ENCODE measurements around the gene SEC14L6. TPM values are rescaled to one million over a fixed set of nuclear protein-coding genes. Genes with fewer than 3 reads are reported as not detected.

SEC14L6 gene
- total RNA-seq, 1 donor from 2014 or later = 4.8 TPM

- H3K36me3 Mint-ChIP-seq (ENCODE audit: insufficient read depth) = no peaks in the 10 kb centered on the region
- H3K4me3 Mint-ChIP-seq (ENCODE audit: low read depth) = no peak overlapping the region
- H3K27ac Mint-ChIP-seq = no peak overlapping the region
- no peaks in the 10 kb centered on the region for H3K9me3 Mint-ChIP-seq (ENCODE audit: low read depth)
- H3K4me1 Mint-ChIP-seq (ENCODE audit: low read depth) = no peaks in the 10 kb centered on the region
- peaks cover 11% of the 10 kb centered on the region for H3K27me3 Mint-ChIP-seq
- no peak for TF ChIP-seq CTCF (IDR thresholded peaks at IDR 0.05; ENCODE audit: unreplicated experiment)
- DNase-seq (ENCODE audit: low spot score, unreplicated experiment) = no peak
Measured at GRCh38 chr22:30497466-30498150, 48.9 kb downstream of the SEC14L6 start.

GRCh38 chr22:30495041-30495784, 51.3 kb downstream of the SEC14L6 start:
- no peak overlapping the region for H3K27ac Mint-ChIP-seq
- H3K9me3 Mint-ChIP-seq (ENCODE audit: low read depth) = no peaks in the 10 kb centered on the region
- no peaks in the 10 kb centered on the region for H3K4me1 Mint-ChIP-seq (ENCODE audit: low read depth)
- peaks cover 14% of the 10 kb centered on the region for H3K27me3 Mint-ChIP-seq
- no peak for DNase-seq (ENCODE audit: low spot score, unreplicated experiment)
- TF ChIP-seq CTCF (IDR thresholded peaks at IDR 0.05; ENCODE audit: unreplicated experiment) = no peak
- H3K36me3 Mint-ChIP-seq (ENCODE audit: insufficient read depth) = no peaks in the 10 kb centered on the region
- no peak overlapping the region for H3K4me3 Mint-ChIP-seq (ENCODE audit: low read depth)

GRCh38 chr22:30492144-30492543, 54.4 kb downstream of the SEC14L6 start:
- Mint-ChIP-seq H3K4me1 (ENCODE audit: low read depth) (no peaks in the 10 kb centered on the region), H3K4me3 (ENCODE audit: low read depth) (no peak overlapping the region), H3K27me3 (peaks cover 6% of the 10 kb centered on the region), H3K36me3 (ENCODE audit: insufficient read depth) (no peaks in the 10 kb centered on the region), H3K27ac (no peak overlapping the region), H3K9me3 (ENCODE audit: low read depth) (no peaks in the 10 kb centered on the region)
- no peak for TF ChIP-seq CTCF (IDR thresholded peaks at IDR 0.05; ENCODE audit: unreplicated experiment)
- no peak for DNase-seq (ENCODE audit: low spot score, unreplicated experiment)

GRCh38 chr22:30491381-30491780, 55.2 kb downstream of the SEC14L6 start:
- H3K4me3 Mint-ChIP-seq (ENCODE audit: low read depth) = no peak overlapping the region
- DNase-seq (ENCODE audit: low spot score, unreplicated experiment) = no peak
- peaks cover 6% of the 10 kb centered on the region for H3K27me3 Mint-ChIP-seq
- no peak overlapping the region for H3K27ac Mint-ChIP-seq
- TF ChIP-seq CTCF (IDR thresholded peaks at IDR 0.05; ENCODE audit: unreplicated experiment) = no peak
- no peaks in the 10 kb centered on the region for H3K36me3 Mint-ChIP-seq (ENCODE audit: insufficient read depth)
- no peaks in the 10 kb centered on the region for H3K9me3 Mint-ChIP-seq (ENCODE audit: low read depth)
- H3K4me1 Mint-ChIP-seq (ENCODE audit: low read depth) = no peaks in the 10 kb centered on the region

GRCh38 chr22:30490399-30490798, 56.1 kb downstream of the SEC14L6 start:
- Mint-ChIP-seq H3K27ac (no peak overlapping the region), H3K4me3 (ENCODE audit: low read depth) (no peak overlapping the region), H3K36me3 (ENCODE audit: insufficient read depth) (no peaks in the 10 kb centered on the region), H3K4me1 (ENCODE audit: low read depth) (no peaks in the 10 kb centered on the region), H3K9me3 (ENCODE audit: low read depth) (no peaks in the 10 kb centered on the region), H3K27me3 (peaks cover 6% of the 10 kb centered on the region)
- peak; percentile 19 for TF ChIP-seq CTCF (IDR thresholded peaks at IDR 0.05; ENCODE audit: unreplicated experiment)
- no peak for DNase-seq (ENCODE audit: low spot score, unreplicated experiment)

Measured in progenitor cell of endocrine pancreas (in vitro differentiated cells).